Measurements from ENCODE around the gene CRADD. TPM values are rescaled to one million over a fixed set of nuclear protein-coding genes. Genes with fewer than 3 reads are reported as not detected.

The CRADD gene
- total RNA-seq, 1 donor from 2014 or later = 19.1 TPM

- DNase-seq (ENCODE audit: low read depth) = no peak
- no peaks in the 10 kb centered on the region for H3K27me3 ChIP-seq (ENCODE audit: control insufficient read depth, insufficient read depth, low read length)
- H3K36me3 ChIP-seq (ENCODE audit: control insufficient read depth, insufficient read depth, low read length) = no peaks in the 10 kb centered on the region
- H3K4me3 ChIP-seq (ENCODE audit: low read depth, low read length) = no peak overlapping the region
- TF ChIP-seq CTCF (IDR thresholded peaks at IDR 0.05; ENCODE audit: insufficient read depth, low read length, poor library complexity, severe bottlenecking) = no peak
These were observed 25.6 kb downstream of the CRADD start for GRCh38 chr12:93702707-93703315.

GRCh38 chr12:93704122-93704521, 26.9 kb downstream of the CRADD start:
- Histone ChIP-seq H3K36me3 (ENCODE audit: control insufficient read depth, insufficient read depth, low read length) (no peaks in the 10 kb centered on the region), H3K4me3 (ENCODE audit: low read depth, low read length) (no peak overlapping the region), H3K27me3 (ENCODE audit: control insufficient read depth, insufficient read depth, low read length) (no peaks in the 10 kb centered on the region)
- no peak for DNase-seq (ENCODE audit: low read depth)
- TF ChIP-seq CTCF (IDR thresholded peaks at IDR 0.05; ENCODE audit: insufficient read depth, low read length, poor library complexity, severe bottlenecking) = no peak

- DNase-seq (ENCODE audit: low read depth) = no peak
- Histone ChIP-seq H3K27me3 (ENCODE audit: control insufficient read depth, insufficient read depth, low read length) (no peaks in the 10 kb centered on the region), H3K4me3 (ENCODE audit: low read depth, low read length) (no peak overlapping the region), H3K36me3 (ENCODE audit: control insufficient read depth, insufficient read depth, low read length) (no peaks in the 10 kb centered on the region)
- no peak for TF ChIP-seq CTCF (IDR thresholded peaks at IDR 0.05; ENCODE audit: insufficient read depth, low read length, poor library complexity, severe bottlenecking)
These were observed 27.4 kb downstream of the CRADD start for GRCh38 chr12:93704625-93705024.

- Histone ChIP-seq H3K36me3 (ENCODE audit: control insufficient read depth, insufficient read depth, low read length) (no peaks in the 10 kb centered on the region), H3K4me3 (ENCODE audit: low read depth, low read length) (no peak overlapping the region), H3K27me3 (ENCODE audit: control insufficient read depth, insufficient read depth, low read length) (no peaks in the 10 kb centered on the region)
- TF ChIP-seq CTCF (IDR thresholded peaks at IDR 0.05; ENCODE audit: insufficient read depth, low read length, poor library complexity, severe bottlenecking) = no peak
- DNase-seq (ENCODE audit: low read depth) = no peak
These were observed 28.1 kb downstream of the CRADD start for GRCh38 chr12:93705237-93705636.

GRCh38 chr12:93706387-93706786, 29.2 kb downstream of the CRADD start:
- Histone ChIP-seq H3K27me3 (ENCODE audit: control insufficient read depth, insufficient read depth, low read length) (no peaks in the 10 kb centered on the region), H3K36me3 (ENCODE audit: control insufficient read depth, insufficient read depth, low read length) (no peaks in the 10 kb centered on the region), H3K4me3 (ENCODE audit: low read depth, low read length) (no peak overlapping the region)
- TF ChIP-seq CTCF (IDR thresholded peaks at IDR 0.05; ENCODE audit: insufficient read depth, low read length, poor library complexity, severe bottlenecking) = no peak
- DNase-seq (ENCODE audit: low read depth) = no peak

GRCh38 chr12:93706824-93707223, 29.6 kb downstream of the CRADD start:
- Histone ChIP-seq H3K4me3 (ENCODE audit: low read depth, low read length) (no peak overlapping the region), H3K27me3 (ENCODE audit: control insufficient read depth, insufficient read depth, low read length) (no peaks in the 10 kb centered on the region), H3K36me3 (ENCODE audit: control insufficient read depth, insufficient read depth, low read length) (no peaks in the 10 kb centered on the region)
- TF ChIP-seq CTCF (IDR thresholded peaks at IDR 0.05; ENCODE audit: insufficient read depth, low read length, poor library complexity, severe bottlenecking) = no peak
- no peak for DNase-seq (ENCODE audit: low read depth)

All from kidney epithelial cell (primary cell).